GM23338 (cell line): ENCODE data around the gene TIMP3.

ENCODE experiments used
- CREB1 ChIP-seq: fragments of 250-450 bp; sonication (Bioruptor Pico); IDR thresholded peaks from 2 replicates; pipeline ENCODE4 v1.5.0; 2020; ENCODE audit warnings: low read depth, mild to moderate bottlenecking, moderate library complexity
- EZH2 ChIP-seq: fragments of 200-600 bp; sonication (generic); IDR thresholded peaks from one replicate; pipeline ENCODE4 v1.8.0; 2017; ENCODE audit warnings: antibody characterized with exemption, mild to moderate bottlenecking, low read depth; ENCODE audit not compliant: unreplicated experiment
- EZH2phosphoT487 ChIP-seq: fragments of 200-600 bp; sonication (generic); IDR thresholded peaks from one replicate; pipeline ENCODE4 v1.8.1; 2018; ENCODE audit warnings: antibody characterized with exemption; ENCODE audit not compliant: unreplicated experiment
- POLR2AphosphoS5 ChIP-seq: IDR thresholded peaks from 2 replicates; pipeline ENCODE4 v1.6.1; 2016; ENCODE audit warnings: antibody characterized with exemption, low read depth
- TF ChIP-seq, protein P1 (sequence below), 2 experiments: fragments of 200-600 bp in 1 of 2; sonication (generic) in 1 of 2; conservative IDR thresholded peaks; 2 replicates each; pipeline versions ENCODE4 v1.5.1 to v1.6.1; 2016 to 2017; ENCODE audit warnings: antibody characterized with exemption in 2 of 2, low read depth in 2 of 2, mild to moderate bottlenecking in 2 of 2, moderate library complexity in 1 of 2
- TF ChIP-seq, protein P2 (sequence below): IDR thresholded peaks from 2 replicates; pipeline ENCODE4 v1.6.1; 2016; ENCODE audit warnings: antibody characterized with exemption
- TF ChIP-seq, protein P3 (sequence below): IDR thresholded peaks from one replicate; pipeline ENCODE4 v1.6.1; 2018; ENCODE audit warnings: antibody characterized with exemption; ENCODE audit not compliant: unreplicated experiment

DNA sequence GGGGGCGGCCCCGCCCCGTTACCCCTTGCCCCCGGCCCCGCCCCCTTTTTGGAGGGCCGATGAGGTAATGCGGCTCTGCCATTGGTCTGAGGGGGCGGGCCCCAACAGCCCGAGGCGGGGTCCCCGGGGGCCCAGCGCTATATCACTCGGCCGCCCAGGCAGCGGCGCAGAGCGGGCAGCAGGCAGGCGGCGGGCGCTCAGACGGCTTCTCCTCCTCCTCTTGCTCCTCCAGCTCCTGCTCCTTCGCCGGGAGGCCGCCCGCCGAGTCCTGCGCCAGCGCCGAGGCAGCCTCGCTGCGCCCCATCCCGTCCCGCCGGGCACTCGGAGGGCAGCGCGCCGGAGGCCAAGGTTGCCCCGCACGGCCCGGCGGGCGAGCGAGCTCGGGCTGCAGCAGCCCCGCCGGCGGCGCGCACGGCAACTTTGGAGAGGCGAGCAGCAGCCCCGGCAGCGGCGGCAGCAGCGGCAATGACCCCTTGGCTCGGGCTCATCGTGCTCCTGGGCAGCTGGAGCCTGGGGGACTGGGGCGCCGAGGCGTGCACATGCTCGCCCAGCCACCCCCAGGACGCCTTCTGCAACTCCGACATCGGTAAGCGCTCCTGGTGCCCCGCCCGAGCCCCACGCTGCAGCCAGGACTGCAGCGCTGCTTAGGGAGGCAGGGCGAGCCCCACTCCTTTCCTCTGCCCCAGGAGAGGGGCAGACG lies at the start of gene TIMP3:
- TF ChIP-seq, protein P1, sequence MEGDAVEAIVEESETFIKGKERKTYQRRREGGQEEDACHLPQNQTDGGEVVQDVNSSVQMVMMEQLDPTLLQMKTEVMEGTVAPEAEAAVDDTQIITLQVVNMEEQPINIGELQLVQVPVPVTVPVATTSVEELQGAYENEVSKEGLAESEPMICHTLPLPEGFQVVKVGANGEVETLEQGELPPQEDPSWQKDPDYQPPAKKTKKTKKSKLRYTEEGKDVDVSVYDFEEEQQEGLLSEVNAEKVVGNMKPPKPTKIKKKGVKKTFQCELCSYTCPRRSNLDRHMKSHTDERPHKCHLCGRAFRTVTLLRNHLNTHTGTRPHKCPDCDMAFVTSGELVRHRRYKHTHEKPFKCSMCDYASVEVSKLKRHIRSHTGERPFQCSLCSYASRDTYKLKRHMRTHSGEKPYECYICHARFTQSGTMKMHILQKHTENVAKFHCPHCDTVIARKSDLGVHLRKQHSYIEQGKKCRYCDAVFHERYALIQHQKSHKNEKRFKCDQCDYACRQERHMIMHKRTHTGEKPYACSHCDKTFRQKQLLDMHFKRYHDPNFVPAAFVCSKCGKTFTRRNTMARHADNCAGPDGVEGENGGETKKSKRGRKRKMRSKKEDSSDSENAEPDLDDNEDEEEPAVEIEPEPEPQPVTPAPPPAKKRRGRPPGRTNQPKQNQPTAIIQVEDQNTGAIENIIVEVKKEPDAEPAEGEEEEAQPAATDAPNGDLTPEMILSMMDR (conservative IDR thresholded peaks at IDR 0.05; ENCODE audit: low read depth in 2 of 2), result no peak
- TF ChIP-seq POLR2AphosphoS5, result peak; percentile 85
- no peak for TF ChIP-seq EZH2
- TF ChIP-seq, protein P2, sequence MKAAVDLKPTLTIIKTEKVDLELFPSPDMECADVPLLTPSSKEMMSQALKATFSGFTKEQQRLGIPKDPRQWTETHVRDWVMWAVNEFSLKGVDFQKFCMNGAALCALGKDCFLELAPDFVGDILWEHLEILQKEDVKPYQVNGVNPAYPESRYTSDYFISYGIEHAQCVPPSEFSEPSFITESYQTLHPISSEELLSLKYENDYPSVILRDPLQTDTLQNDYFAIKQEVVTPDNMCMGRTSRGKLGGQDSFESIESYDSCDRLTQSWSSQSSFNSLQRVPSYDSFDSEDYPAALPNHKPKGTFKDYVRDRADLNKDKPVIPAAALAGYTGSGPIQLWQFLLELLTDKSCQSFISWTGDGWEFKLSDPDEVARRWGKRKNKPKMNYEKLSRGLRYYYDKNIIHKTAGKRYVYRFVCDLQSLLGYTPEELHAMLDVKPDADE, result no peak
- 0 out of 2 replicates have a peak, but pooled peaks have one; percentile 7 for TF ChIP-seq CREB1
- TF ChIP-seq EZH2phosphoT487, result no peak
- TF ChIP-seq, protein P3, sequence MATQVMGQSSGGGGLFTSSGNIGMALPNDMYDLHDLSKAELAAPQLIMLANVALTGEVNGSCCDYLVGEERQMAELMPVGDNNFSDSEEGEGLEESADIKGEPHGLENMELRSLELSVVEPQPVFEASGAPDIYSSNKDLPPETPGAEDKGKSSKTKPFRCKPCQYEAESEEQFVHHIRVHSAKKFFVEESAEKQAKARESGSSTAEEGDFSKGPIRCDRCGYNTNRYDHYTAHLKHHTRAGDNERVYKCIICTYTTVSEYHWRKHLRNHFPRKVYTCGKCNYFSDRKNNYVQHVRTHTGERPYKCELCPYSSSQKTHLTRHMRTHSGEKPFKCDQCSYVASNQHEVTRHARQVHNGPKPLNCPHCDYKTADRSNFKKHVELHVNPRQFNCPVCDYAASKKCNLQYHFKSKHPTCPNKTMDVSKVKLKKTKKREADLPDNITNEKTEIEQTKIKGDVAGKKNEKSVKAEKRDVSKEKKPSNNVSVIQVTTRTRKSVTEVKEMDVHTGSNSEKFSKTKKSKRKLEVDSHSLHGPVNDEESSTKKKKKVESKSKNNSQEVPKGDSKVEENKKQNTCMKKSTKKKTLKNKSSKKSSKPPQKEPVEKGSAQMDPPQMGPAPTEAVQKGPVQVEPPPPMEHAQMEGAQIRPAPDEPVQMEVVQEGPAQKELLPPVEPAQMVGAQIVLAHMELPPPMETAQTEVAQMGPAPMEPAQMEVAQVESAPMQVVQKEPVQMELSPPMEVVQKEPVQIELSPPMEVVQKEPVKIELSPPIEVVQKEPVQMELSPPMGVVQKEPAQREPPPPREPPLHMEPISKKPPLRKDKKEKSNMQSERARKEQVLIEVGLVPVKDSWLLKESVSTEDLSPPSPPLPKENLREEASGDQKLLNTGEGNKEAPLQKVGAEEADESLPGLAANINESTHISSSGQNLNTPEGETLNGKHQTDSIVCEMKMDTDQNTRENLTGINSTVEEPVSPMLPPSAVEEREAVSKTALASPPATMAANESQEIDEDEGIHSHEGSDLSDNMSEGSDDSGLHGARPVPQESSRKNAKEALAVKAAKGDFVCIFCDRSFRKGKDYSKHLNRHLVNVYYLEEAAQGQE, result no peak
